NCI-H2171 treated with DMSO at 0.1 percent for 48 hours (cell line): ENCODE data around the gene JAG2.
A peak's percentile ranks its signal among the peaks of the same experiment; 100 is the strongest.
"Not testable (repeated sequence)": the region's sequence is repeated elsewhere in the genome, so short reads cannot be mapped to it uniquely, and the experiment has no call there.

Experiments used
- DNase-seq: peaks from one replicate; lab custom pipeline; 2025; lab: John Stamatoyannopoulos, UW

The JAG2 gene

DNA sequence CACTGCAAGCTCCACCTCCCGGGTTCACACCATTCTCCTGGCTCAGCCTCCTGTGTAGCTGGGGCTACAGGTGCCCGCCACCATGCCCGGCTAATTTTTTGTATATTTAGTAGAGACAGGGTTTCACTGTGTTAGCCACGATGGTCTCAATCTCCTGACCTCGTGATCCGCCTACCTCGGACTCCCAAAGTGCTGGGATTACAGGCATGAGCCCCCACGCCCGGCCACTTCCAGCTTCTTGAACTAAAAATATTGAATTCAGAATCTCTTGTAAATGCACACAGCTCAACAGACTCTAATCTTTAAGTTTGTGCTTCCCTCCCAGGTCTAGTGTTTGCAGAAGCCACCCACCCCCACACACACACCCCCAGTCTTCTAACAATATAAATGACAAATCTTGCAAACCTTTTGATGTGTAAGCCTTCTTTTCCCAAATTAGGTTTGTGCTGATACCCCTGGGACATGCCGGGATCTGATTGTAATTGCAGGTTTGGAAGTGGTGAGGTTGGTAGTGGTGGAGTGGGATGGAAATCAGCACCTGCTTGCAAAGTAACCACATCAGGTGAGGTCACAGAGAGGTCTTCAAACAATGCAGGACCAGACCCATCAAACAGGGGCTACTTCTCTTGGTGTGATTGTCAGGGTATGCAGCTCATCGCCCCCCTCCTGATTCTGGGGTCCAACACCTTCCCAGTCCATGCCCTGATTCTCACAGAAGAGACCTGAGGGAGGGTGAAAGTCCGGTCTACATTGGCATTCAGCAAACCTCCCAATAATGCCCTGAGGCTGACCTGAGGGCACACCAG, 51.9 kb downstream of the JAG2 start:
- DNase-seq, result no peak

DNA sequence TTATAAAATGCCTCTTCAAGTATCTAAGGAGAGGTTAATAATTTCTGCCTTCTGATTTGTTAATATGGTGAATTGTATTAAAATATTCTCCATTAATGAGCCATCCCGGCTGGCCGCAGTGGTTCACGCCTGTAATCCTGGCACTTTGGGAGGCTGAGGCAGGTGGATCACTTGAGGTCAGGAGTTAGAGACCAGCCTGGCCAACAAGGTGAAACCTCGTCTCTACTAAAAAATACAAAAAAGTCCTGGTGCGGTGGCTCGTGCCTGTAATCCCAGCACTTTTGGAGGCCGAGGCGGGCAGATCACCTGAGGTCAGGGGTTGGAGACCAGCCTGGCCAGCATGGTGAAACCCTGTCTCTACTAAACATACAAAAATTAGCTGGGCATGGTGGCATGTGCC, 59.3 kb downstream of the JAG2 start:
- DNase-seq, result not testable (repeated sequence)

DNA sequence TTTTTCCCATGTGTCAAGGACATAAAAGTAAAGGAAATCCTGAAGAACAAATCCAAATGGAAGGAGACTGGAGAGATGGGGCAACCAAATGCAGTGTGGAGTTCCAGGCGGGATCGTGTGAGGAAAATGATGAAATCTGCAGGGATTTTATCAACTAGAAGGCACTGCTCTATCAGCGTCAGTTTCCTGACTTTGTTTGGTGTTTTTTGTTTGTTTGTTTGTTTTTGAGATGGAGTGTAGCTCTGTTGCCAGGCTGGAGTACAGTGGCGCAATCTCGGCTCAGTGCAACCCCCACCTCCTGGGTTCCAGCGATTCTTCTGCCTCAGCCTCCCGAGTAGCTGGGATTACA, 60.1 kb downstream of the JAG2 start:
- no peak for DNase-seq

DNA sequence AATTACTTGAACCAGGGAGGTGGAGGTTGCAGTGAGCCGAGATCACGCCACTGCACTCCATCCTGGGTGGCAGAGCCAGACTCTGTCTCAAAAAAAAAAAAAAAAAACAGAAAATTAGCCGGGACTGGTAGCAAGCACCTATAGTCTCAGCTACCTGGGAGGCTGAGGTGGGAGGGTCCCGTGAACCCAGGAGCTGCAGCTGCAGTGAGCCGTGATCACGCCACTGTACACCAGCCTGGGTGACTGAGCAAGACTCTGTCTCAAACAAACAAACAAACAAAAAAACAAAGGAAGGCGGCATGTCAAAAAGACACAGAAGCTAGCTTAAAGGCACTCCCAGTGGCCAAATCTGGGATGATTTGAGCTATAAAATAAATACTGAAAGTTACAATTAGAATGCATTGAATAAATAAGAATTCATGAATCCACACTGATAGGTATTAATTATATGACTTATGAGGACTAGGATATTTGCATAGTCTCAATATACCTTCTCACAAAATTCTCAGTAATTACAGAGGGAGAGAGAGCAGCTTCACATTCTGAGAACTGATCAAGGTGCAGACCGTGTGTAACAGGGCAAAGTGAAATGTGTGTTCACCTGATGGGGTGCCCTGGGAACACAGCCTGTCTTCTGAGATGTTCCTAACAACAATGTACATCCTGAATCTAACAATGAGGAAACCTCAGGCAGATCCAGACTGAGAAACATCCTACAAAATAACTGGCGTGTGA, 60.6 kb downstream of the JAG2 start:
- DNase-seq, result no peak

- DNase-seq, result no peak
Observed at GRCh38 chr14:105107351-105107750, 61.2 kb downstream of the JAG2 start.

DNA sequence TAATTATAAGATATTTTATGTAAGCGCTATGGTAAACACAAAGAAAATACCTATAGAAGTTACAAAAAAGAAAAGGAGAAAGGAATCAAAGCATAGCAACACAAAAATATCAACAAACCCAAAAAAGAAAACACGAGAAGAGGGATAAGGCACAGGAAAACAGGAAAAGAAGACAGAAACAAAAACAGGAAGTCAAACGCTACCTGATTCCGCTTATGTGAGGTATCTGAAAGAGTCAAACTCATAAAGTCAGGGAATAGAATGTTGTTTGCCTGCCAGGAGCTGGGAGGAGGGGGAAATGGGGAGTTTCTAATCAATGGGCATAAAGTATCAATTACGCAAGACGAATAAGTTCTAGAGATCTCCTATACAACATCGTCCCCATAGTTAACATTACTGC, 63.4 kb downstream of the JAG2 start:
- no peak for DNase-seq

DNA sequence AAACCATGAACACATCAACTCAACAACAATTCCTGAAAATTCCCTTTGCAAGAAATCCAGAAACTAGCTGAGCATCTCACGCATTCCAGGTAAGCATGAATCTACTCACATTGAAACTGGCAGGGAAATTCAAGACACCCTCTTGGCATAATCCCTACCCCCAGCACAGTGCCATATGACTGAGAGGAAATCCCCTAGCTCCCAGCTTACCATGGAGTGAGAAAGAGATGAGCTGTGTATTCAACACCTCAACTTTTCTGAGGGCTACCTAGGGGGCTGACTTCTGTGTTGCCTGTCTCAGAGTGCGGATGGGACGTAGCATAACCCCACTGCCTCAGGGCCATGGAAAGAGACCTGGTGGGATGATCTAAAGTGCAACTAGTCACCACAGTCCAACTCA, 65.7 kb downstream of the JAG2 start:
- no peak for DNase-seq

DNA sequence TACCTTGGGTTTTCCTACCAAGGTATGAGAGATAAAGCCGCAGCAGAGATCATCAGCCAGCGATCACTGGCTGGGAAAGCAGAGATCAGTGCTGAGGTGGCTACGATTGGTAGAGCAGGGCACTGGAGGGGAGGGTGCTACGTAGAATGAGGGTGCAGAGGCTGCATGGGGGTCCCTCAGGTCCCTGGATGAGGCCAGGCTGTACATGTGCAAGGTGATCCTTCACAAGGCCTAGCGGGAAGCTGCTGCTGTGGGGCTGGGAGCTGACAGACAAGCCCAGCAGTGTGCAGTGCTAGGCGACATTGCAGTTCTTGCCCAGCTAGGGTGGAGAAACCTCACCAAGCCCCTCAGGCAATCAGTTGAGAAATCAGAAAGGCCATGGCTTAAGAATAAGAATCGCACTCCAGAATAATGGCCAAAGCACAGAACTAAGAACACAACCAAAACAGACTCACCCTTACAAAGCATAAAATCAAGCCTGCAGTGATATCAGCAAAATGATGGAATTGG, 66.2 kb downstream of the JAG2 start:
- no peak for DNase-seq

- no peak for DNase-seq
Observed at GRCh38 chr14:105100910-105101309, 67.7 kb downstream of the JAG2 start.

DNA sequence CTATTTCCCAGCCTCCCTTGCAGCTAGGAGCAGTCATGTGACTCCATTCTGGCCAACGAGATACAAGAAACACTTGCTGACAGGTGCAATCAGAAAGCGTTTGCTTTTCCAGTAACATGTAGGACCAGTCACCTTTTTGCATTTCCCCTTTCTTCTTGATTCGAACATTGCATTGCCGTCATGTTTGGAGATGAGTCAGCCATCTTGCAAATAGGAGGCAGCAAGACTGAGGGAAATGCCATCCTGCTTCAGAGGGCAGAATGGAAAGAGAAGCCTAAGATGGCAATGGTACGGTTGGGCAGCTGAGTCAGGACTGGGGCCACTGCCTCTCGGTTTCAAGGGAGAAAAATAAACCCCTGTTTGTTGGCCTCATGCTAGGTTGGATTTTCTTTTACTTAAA, 68.8 kb downstream of the JAG2 start:
- no peak for DNase-seq

GRCh38 chr14:105098316-105098715, 70.3 kb downstream of the JAG2 start:
- no peak for DNase-seq

DNA sequence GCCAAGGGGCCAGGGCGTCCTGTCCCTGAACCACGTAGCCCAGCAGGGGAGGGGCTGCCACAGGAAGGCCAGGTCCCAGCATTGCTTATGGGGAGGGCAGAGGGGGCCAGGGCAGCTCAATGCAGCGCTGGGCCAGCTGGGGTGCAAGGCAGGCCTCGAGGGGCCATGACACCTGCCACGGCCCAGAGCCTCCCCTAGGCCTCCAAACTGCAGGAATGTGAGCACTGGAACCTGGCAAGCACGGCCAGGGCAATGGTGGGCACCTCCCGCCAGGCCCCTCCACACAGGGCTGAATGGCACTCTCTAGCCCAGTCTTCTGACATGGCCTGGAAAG, 70.8 kb downstream of the JAG2 start:
- DNase-seq, result no peak

DNA sequence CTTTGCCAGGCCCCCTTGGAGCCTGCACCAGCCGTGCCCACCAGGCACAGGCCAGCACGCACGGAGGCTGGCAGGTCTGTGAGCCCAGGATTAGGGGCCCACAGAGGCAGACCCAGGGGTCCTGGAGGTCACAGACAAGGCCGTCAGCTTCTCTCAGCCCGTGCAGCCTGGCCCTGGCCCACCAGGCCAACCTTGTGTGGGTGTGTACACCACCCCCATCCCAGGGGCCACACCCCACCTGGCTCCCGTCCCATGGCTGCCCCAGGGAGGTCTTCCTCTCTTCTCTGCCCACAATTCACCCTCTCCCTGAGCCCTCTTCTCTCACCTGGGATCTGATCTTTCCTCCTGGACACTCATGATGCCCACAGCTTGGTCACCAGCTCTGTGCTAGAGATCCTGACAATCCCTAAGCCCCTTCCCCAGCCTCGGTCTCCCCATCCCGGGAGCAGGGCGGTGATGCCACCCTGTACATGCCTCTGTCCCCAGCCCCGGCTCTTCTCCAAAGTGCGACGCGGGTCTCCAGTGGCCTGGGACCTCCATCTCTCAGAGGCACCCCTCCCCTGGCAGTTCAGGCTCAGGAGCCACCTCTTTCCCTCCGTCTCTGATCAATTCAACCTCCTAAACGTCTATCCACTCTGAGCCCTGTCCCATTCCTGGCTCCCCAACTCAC, 72.2 kb downstream of the JAG2 start:
- no peak for DNase-seq

- no peak for DNase-seq
Observed at GRCh38 chr14:105095236-105095805, 73.3 kb downstream of the JAG2 start.

- no peak for DNase-seq
Observed at GRCh38 chr14:105094193-105094907, 74.2 kb downstream of the JAG2 start.

GRCh38 chr14:105093431-105094192, 75.0 kb downstream of the JAG2 start:
- DNase-seq, result no peak

DNA sequence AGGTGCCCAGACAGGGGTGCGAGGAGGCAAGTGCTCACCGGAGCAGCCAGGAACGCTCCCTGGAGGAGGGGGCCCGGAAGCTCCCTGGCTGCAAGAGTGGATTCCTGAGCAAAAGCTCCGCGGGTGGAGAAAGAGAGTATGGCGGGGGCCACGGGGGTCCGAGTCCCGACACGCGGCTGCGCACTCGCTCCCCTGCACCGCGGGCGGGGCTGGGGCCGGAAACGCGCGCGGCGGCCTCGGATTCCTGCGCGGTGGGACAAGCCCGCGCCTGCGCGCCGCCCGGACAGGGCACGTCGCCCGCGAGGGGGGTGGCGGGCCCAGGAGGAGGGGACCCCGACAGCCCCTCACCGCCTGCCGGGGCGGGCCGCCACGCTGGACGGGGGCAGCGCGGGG, 75.5 kb downstream of the JAG2 start:
- no peak for DNase-seq

GRCh38 chr14:105092171-105093037, 76.2 kb downstream of the JAG2 start:
- DNase-seq, result peak; percentile 19

GRCh38 chr14:105091517-105092170, 76.9 kb downstream of the JAG2 start:
- peak; percentile 63 for DNase-seq

DNA sequence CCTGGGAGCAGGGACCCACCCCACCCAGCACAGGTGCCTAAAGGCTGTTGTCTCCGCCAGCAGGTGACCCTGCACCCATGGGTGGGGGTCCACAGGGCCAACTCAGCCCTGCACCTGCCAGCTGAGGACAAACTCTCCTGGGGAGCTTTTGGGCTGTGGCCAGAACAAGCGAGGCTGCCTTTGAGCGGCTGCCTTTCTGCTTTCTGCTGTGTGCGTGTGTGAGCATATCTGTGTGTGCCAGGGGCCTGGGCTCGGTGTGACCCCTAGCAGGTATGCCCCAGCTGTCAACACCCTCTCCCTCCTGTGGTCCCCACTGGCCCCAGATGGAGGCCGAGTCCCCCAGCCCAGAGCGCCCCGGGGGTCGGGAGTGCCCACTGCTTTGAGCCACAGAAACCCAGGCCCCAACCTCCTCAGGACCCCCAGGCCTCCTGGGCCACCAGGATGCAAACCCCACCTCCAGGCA, 77.5 kb downstream of the JAG2 start:
- peak; percentile 47 for DNase-seq
